HG02973 (cell line): ENCODE results near the gene LPP.

Experiments
- ATAC-seq: cut with Tn5 transposase; IDR thresholded peaks from one replicate; pipeline ENCODE4 v1.9.1; 2021; ENCODE audit warnings: moderate library complexity; ENCODE audit not compliant: unreplicated experiment

The LPP gene

DNA sequence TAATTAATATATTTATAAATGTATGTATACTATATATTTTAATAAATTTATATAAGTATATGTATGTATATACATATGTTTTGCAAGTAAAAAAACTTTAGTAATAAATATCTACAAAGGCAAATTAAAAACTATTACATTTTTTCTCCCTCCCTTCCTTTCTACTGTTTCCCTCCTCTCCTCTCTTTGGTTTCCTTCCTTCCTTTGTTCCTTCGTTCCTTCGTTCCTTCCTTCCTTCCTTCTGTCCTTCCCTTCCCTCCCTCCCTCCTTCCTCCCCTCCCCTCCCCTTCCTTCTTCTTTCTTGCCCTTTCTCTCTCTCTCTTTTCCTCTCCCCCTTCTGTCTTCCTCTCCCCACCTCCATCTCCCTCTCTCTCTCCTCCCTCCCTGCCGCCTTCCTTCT is 423.6 kb downstream of the LPP start:
- ATAC-seq: no peak

DNA sequence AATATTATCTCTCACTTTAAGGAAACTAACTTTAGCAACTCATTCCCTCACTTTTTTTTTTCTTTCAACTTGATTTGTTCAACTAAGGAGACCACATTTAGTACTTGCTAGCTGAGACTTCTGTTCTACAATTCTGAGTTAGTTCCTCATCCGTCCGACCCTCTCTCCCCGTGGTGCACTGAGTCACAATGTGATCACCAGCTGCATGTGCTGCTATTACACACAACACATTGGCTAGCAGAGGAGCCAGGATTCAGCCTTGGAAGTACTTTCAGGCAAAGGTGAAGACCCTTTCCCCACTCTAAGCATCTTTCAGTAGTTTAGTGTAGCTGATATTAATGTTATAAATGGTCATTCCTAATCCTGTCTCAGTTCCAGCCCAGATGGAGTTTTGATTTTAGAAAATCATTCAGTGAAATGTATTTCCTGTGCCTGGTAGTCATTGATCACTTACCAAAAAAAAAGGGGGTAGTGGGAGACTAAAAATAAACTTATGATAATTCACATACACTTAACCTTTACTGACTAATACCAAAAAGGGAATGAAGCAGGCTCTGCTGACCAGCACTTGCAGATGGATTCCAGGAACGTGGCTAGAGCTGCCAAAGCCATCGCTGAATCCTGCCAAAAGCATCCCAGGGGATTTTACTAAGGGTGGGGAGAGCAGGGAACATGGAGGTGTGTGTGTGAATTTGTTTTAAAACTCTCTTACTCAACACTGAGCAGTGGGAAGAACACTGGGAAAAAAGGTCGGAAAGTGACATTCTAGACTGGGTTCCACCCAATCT is 424.8 kb downstream of the LPP start:
- ATAC-seq: no peak

DNA sequence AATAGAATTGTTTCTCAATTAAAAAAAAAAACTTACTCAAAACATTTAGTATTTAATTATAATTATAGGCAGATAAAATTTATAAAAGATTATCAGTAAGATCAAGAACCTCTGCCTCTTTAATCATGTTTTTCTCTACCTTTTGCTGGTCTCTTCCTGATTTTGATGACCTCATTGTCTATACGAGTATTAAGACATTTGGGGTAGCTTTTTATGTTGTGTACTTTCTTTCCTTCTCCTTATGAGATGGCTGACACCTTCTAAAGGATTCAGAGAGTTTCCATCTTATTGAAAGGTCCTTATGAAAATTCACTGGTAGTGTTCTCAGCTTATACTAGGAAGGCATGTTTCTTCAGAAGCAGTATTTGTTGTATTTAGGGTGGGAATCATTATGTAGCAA is 426.3 kb downstream of the LPP start:
- ATAC-seq: no peak

DNA sequence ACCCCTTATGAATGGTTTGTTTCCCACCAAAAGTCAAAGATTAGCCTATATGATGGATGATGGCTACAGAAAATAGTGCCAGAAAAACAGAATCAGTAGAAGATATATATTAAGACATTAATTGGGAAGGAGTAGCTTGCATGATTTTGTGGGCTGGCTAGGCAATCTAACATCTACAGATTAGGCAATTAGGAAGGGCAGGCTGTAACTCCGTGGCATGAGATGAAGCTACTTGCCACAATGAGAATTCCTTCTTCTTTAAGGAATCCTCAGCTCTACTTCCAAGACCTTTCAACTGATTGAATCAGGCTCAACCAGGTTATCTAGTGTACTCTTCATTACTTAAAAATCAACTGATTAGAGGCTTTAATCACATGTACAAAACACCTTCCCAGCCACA is 426.7 kb downstream of the LPP start:
- ATAC-seq: no peak

DNA sequence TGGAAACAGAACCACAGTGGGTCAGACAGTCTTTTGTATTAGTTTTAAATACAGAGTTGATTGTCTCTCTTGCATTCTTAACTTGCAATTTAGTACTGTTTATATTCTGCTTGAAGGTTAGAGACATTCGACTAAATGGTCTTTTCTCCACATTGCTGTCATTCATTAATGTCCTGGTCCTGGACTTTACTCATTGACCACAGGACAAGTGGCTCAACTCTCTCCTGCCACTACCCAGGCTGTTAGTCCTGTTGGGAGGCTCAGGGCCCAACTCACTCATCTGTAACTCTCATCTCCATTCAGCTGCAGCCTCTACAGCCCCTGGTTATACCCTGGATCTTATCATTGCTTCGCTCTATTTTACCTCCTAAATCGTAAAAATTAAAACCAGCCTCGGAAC is 427.4 kb downstream of the LPP start:
- ATAC-seq: no peak

DNA sequence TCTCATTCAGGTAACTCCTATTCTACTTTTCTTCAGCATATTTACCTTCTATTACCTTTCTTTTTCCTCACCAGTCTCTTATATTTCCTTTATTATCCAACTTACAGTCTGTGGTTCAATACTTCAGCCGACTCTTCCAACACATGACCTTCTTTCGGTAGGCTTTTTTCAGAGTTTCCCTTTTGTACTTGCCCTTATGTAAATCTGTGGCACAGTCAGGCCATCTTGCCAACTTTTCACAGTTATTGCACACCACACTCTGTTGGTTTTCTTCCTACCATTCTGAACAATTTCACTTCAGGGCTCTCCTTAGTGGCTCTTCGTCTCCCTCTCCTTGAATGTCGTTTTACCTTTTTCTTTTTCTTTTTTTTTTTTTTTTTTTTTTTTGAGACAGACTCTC is 427.8 kb downstream of the LPP start:
- no peak for ATAC-seq

DNA sequence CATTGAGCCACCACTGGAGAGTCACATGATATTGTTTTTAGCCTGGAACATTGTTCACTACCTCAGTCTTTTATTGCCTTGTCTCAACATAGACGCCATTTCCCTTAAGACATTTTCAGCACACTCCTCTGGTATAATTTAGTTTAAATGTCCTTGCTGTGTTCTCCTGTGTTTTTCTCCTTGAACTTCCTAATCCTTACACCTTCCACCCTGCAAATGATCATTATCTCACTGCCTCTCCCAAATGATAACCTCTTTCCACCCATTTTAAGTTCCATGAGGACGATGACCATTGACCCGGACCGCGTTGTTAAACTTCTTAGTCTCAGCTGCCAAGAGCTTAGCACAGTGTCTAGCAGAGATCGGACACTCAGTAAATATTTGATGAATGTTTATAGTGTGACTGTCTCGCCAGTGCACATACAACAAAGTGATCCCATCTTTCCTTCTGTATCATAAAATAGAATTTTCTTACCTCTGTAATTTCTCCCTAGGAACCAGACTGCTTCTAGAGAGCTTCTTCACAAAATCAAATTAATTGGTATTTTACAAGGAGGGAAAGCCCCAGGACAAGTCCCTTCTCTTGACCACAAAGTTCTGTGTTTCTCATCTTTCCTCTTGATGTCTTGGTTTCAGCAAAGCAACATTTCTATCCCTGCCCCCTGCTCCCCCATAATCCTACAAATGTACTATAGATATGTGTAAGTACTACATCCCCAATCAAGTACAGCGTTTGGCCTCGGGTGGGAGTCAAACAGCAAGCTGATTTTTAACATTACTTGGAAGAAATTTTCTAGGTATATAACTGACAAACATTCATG is 429.6 kb downstream of the LPP start:
- ATAC-seq: no peak

DNA sequence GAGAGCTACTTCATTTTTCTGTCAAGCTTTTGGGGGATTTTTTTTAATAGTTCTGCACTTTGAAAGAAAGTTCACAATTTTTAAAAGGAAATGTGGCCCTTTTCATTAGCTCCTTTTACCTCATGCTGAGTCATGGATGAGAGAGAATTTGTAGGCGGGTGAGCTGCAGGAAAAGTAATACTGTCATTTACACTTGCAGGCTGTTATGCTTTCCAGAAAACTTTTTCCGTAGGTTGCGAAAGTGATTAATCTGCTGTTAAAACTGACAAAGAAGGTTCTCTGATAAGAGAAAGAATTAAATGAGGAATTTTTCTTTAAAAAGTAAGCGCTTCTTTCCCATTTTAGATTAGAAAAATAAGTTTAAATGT is 430.2 kb downstream of the LPP start:
- ATAC-seq: no peak

DNA sequence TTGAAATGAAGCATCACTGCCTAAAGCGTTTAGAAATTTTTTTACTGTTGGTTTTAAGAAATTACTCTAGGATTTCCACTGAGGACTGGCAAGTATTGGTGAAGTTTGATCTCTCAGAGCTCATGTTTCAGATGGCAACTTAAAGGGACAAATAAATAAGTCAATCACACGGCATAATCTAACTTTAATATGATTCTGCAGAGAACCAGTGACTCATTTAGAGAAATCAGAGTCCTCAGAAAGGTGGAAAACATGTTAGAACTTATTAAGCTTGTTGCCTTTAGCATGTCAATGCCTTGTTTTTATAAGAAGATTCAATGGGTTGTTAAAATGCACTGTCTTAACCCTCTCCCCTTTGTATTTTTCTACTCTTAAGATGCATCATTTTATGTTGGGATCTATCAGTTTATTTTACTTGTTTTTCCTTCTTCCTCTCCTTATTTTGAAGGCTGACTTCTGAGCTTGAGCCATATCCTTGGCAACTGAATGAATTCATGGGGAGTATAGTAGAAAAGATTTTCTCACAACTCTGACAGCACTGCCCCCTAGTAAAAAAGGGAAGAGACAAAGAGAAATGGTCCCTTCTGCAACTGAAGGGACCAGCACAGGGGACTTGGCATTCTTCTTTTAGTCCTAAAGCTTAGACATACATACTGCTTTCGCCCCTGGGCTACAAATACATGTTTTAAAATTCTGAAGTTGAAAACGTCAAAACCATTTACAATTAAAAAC is 431.2 kb downstream of the LPP start:
- ATAC-seq: no peak

DNA sequence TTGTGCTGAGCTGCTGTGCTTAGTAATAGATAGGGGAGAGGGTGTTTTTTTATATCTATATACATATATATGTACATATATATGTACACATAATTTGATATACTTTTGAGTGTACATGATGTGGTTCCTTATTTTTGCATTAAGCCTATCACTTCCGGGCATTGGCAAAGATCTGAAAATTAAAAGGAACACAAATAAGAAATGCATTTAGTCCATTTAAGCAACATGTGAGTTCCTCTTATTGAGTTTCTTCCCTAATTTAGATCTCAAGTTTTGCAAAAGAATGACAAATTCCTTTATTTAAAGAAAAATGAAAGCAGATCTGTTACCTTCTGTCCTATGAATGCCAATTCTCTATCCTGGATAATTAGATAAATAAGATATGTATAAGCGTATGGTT is 435.1 kb downstream of the LPP start:
- no peak for ATAC-seq

DNA sequence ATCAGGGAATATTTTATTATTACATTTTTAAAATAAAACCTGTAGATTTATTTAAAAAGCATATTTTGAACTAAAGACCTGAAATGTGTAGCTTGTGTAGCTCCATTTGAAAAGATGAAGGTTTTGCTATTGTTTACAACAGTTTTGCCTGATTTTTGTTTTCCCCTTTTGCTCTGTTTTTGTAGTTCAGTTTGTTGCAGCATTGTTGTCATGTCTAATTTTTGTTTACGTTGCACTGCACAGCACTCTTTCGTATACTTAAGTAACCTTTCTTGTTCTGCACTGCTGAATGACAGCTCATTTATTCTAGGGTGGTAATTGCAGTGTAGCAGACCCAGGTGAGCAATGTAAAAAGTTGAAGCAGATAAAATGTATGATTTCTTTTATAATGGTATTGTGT is 435.8 kb downstream of the LPP start:
- ATAC-seq: no peak

DNA sequence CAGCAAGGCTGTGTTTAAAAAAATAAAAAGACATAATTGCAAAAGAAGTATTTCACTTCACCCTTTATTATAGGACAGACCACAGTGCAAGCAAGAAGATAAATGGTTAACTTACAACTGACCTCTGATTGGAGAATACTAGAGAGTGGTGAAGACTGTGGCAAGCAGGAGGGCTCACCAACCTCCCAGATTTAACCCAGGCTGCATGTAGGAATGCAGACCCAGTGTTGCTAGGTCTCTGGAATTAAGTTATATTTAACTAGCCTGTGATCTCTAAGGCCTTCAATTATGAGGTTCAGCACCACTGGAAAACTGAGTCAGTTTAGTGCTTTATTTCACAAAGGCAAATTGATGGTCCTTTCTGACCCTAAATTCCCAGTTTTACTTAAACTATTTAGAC is 436.6 kb downstream of the LPP start:
- no peak for ATAC-seq

DNA sequence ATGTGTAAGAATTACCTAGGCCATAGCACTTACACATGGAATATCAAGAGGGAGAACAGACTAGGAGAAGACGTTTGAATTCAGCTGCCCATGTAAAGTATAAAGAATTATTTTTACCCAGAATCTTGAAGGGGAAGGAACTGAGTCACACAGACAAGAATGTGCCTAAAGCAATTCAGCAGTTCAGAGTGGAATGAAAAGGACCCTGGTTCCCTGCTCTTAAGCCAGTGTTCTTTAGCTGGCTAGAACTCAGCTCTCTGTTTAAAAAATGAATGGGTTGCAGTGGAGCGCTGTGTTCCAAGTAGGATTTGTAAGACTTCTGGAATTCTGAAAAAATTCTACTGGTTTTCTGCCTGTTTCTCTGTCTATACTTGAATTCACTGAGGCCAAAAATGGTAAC is 440.2 kb downstream of the LPP start:
- ATAC-seq: no peak

DNA sequence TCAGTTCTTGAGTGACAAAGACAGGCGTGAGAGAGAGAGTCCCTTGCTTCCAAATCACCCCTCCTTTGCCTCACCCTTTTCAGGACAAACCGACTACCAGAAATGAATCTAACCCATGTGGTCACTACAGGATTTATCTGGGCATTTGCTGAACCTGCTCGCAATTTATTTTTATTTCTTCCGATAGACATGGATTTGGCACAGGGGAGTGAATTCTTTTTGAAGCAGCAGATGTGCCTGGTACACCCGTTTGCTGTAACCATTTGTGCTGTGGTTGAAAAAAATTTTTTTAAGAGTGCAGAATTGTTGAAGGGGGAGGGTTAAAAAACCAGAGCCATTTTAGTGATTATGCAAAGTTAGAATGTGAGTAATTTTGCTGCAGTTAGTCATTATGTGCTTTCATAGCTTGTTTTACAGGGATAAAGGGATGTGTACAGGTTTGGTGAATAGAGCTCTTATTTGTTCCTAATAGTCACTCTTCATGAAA is 442.0 kb downstream of the LPP start:
- no peak for ATAC-seq

DNA sequence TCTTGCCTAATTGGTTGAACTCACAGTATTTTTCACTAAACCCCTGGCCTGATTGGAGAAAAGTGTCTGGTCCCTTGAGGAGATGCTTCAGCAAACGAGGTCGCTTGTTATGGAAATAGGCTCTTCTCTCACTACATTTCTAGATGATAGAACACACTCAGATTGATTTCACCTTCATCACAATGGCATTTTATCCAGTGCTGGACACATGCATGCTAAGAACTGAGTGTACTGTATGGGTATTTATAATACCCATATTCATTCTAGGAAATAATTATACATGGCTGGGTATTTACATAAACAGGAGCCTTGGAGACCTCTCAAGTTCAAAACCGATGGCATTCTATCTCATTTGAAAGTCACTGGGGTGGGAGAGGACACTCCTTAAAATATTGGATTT is 444.9 kb downstream of the LPP start:
- ATAC-seq: no peak

DNA sequence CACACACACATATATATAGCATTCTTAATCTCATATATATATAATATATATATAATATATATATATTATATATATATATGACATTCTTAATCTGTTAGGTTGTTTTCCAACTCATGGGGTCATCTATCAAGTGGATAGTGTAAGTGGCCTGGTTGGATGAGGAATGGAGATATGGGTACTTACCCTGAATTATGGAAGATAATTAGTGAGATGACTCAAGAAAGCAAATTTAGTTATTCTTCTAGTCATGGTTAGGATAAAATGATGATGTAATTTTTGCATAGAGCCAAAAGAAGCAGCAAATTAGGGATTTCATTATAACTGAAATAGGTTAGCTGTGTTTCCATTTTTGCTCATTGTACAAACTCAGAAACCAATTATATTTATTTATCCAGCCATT is 448.2 kb downstream of the LPP start:
- ATAC-seq: no peak

DNA sequence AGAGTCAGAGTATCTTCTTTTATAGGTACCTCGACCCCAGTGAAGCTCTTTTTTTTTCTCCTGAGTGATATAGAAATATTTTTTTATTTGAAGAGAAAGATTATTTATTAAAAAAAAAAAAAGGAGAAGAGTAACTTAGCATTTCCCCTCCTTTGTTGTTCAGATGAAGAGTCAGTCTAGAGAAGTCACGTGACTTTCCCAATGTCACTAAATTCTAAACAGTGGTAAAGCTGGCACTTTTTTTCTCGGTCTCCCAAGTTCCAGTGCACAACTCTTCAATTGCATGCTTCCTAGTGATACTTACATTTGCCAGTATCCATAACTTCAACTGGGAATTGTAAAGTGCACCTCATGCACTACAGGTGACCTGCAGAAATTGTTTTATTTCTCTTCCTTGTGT is 448.7 kb downstream of the LPP start:
- no peak for ATAC-seq

DNA sequence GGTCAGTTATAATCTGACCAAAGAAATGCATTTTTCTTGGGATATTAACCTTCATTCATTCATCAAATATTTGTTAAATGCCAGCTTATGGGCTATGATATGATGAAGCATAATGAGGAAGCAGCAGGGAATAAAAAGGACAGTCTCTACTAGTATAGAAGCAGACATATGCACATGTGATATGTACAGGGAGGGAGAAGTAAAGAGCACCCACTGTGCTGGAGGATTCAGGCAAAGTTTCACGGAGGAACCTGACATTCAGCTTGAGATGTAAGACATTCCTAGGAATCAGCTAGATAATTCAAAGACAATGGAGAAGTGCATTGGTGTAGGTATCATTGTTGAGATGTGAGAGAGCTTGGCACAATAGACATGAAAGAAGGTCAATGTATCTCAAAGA is 450.7 kb downstream of the LPP start:
- no peak for ATAC-seq

DNA sequence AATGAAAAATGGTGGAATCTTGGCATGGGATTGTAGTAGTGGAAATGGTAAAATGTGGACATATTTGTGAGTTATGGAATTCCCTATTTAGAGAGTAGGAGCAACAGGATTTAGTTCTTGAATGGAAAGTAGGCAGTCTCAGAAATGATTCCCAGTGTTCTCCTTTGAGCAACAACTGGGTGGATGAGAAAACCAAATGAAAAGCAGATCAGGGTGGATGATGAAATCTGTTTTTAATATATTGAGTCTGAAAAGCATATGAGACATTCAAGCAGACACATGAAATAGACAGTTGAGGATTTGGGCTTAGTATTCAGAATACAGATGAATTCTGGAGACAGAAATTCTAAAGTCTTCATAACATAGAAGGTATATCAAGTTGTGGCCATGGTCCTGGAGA is 451.3 kb downstream of the LPP start:
- ATAC-seq: no peak

DNA sequence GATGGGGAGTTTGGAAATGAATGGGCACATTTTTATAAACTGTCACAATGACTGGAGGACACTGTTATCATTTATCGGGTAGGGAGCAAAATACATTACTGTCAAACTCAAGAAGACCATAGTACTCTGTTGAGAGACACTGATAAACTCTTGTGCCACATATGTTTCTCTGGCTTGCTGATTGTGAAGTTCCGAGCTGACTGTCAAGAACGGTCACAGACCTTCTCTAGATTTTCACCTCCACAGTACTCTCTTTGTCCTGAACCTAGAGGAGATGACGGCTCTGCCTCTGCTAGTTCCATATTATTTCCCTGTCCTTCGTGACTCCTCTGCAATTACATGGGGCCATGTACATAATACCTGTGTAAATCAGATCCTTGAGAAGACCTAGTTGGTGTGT is 451.9 kb downstream of the LPP start:
- ATAC-seq: no peak

DNA sequence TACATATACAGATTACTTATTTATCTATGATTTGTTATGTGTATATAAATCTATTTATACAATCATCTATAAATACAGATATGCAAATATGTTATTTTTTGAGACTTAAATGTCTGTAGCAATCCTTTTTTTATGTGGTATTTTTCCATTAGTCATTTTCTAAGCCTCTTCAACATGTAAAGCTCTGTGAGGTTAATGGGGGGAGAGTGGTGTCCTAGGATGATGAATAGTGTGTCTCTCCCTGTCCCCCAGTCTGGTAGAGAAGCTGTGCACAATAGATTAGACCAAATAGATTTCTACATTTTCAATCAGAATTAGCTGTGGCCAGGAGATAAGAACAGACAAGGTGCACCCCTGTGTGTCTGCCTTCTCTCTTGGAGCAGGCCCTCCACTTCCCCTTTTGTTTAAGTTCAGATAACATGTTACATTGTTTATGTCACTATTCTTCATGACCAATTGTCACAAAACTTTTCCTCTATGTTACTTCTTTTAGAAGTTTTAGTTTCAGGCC is 453.9 kb downstream of the LPP start:
- ATAC-seq: no peak

DNA sequence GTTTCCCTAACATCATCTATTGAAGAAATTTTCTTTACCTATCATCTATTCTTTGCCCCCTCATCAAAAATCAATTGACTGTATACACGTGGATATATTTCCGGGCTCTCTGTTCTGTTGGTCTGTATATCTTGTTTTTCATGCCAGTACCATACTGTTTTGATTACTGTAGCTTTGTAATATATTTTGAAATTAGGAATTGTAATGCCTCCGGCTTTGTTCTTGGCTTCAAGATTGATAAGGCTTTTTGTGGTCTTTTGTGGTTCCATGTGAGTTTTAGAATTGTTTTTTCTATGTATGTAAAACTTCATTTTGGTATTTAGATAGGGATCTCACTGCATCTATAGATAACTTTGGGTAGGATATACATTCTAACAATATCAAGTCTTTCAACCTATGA is 454.4 kb downstream of the LPP start:
- no peak for ATAC-seq
